Neural cell (in vitro differentiated cells): ENCODE measurements around the gene AKAP14.

Experiments used
- EP300 ChIP-seq: fragments of 450-650 bp; conservative IDR thresholded peaks from 2 replicates; pipeline ENCODE4 v1.6.1; 2014; ENCODE audit warnings: antibody characterized with exemption, mild to moderate bottlenecking, moderate library complexity; ENCODE audit not compliant: poor library complexity, severe bottlenecking
- EZH2 ChIP-seq: fragments of 200-600, 300-800 bp; shearing (Covaris generic), sonication (generic); IDR thresholded peaks from 2 replicates; pipeline ENCODE4 v1.6.1; 2014; ENCODE audit warnings: antibody characterized with exemption, low read length, borderline replicate concordance, mild to moderate bottlenecking; ENCODE audit not compliant: insufficient read depth, poor library complexity, severe bottlenecking
- POLR2AphosphoS5 ChIP-seq: IDR thresholded peaks from 2 replicates; pipeline ENCODE4 v1.6.1; 2012
- TF ChIP-seq, protein P1 (sequence below): fragments of 450-650 bp; IDR thresholded peaks from 2 replicates; pipeline ENCODE4 v1.5.1; 2014; ENCODE audit warnings: antibody characterized with exemption, mild to moderate bottlenecking, moderate library complexity; ENCODE audit not compliant: poor library complexity, severe bottlenecking
- TF ChIP-seq, protein P2 (sequence below): IDR thresholded peaks from 2 replicates; pipeline ENCODE4 v1.6.1; 2012; ENCODE audit warnings: borderline replicate concordance

DNA sequence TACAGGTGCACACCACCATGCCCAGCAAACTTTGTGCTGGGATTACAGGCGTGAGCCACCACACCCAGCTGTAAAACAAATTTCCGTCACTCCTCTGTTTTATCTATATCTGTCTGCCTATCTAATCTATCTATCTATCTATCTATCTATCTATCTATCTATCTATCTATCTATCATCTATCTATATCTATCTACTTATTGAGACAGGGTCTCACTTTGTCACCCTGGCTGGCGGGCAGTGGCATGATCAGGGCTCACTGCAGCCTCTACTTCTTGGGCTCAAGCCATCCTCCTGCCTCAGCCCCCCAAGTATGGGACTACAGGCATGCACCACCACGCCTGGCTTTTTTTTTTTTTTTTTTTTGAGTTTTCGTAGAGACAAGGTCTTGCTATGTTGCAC, 20.6 kb downstream of the AKAP14 start:
- no peak for TF ChIP-seq EZH2
- TF ChIP-seq, protein P1, sequence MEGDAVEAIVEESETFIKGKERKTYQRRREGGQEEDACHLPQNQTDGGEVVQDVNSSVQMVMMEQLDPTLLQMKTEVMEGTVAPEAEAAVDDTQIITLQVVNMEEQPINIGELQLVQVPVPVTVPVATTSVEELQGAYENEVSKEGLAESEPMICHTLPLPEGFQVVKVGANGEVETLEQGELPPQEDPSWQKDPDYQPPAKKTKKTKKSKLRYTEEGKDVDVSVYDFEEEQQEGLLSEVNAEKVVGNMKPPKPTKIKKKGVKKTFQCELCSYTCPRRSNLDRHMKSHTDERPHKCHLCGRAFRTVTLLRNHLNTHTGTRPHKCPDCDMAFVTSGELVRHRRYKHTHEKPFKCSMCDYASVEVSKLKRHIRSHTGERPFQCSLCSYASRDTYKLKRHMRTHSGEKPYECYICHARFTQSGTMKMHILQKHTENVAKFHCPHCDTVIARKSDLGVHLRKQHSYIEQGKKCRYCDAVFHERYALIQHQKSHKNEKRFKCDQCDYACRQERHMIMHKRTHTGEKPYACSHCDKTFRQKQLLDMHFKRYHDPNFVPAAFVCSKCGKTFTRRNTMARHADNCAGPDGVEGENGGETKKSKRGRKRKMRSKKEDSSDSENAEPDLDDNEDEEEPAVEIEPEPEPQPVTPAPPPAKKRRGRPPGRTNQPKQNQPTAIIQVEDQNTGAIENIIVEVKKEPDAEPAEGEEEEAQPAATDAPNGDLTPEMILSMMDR: no peak
- no peak for TF ChIP-seq POLR2AphosphoS5
- TF ChIP-seq EP300: no peak
- TF ChIP-seq, protein P2, sequence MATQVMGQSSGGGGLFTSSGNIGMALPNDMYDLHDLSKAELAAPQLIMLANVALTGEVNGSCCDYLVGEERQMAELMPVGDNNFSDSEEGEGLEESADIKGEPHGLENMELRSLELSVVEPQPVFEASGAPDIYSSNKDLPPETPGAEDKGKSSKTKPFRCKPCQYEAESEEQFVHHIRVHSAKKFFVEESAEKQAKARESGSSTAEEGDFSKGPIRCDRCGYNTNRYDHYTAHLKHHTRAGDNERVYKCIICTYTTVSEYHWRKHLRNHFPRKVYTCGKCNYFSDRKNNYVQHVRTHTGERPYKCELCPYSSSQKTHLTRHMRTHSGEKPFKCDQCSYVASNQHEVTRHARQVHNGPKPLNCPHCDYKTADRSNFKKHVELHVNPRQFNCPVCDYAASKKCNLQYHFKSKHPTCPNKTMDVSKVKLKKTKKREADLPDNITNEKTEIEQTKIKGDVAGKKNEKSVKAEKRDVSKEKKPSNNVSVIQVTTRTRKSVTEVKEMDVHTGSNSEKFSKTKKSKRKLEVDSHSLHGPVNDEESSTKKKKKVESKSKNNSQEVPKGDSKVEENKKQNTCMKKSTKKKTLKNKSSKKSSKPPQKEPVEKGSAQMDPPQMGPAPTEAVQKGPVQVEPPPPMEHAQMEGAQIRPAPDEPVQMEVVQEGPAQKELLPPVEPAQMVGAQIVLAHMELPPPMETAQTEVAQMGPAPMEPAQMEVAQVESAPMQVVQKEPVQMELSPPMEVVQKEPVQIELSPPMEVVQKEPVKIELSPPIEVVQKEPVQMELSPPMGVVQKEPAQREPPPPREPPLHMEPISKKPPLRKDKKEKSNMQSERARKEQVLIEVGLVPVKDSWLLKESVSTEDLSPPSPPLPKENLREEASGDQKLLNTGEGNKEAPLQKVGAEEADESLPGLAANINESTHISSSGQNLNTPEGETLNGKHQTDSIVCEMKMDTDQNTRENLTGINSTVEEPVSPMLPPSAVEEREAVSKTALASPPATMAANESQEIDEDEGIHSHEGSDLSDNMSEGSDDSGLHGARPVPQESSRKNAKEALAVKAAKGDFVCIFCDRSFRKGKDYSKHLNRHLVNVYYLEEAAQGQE: no peak
